Left lung (tissue), 10 donors: ENCODE data around the gene THEMIS. TPM values are rescaled to one million over a fixed set of nuclear protein-coding genes. Genes with fewer than 3 reads are reported as not detected.

Source experiments
- ATAC-seq: fragments of 200-7000 bp; cut with Tn5 transposase; one replicate; pipeline ENCODE4 v1.9.1; 2020; ENCODE audit warnings: moderate library complexity
- DNase-seq, 4 donors: peaks; one replicate each; pipeline ENCODE4 v3.0.0-alpha.2; 2013 to 2020
- H3K27ac ChIP-seq, 2 donors: fragments of 200-600 bp; sonication (generic) in 1 of 2; one replicate each; pipeline versions ENCODE4 v1.5.0 to v1.8.0; 2020 to 2021
- H3K27me3 ChIP-seq, 2 donors: fragments of 200-600 bp; sonication (generic) in 1 of 2; one replicate each; pipeline versions ENCODE4 v1.5.0 to v1.8.0; 2020 to 2021
- H3K36me3 ChIP-seq, 2 donors: fragments of 200-600 bp; sonication (generic) in 1 of 2; one replicate each; pipeline versions ENCODE4 v1.5.0 to v1.8.0; 2020 to 2021
- H3K4me1 ChIP-seq, 2 donors: fragments of 200-600 bp; one replicate each; pipeline ENCODE4 v1.8.0; 2021
- H3K4me3 ChIP-seq, 2 donors: fragments of 200-600 bp; sonication (generic) in 1 of 2; one replicate each; pipeline versions ENCODE4 v1.5.0 to v1.8.0; 2020 to 2021; ENCODE audit warnings: mild to moderate bottlenecking in 1 of 2
- H3K9me3 ChIP-seq, 2 donors: fragments of 200-600 bp; sonication (generic) in 1 of 2; one replicate each; pipeline versions ENCODE4 v1.5.0 to v1.8.0; 2020 to 2021
- CTCF ChIP-seq, 2 donors: fragments of 200-600 bp; sonication (generic) in 1 of 2; IDR thresholded peaks; one replicate each; pipeline versions ENCODE4 v1.5.0 to v1.8.0; 2021; ENCODE audit warnings: antibody characterized with exemption in 2 of 2
- intact Hi-C, 2 donors: fragments of 100-400 bp; cut with DNase I; formaldehyde crosslinking; loops; one replicate each; pipeline versions ENCODE4 v1.11.2 to v1.14.2; 2022
- polyA plus RNA-seq, 6 donors: library from polyadenylated mRNA; unstranded; fragments of 120-200 nt; gene quantifications; one replicate each; pipeline ENCODE4 v1.2.1, GENCODE V29; 2013; ENCODE audit not compliant: insufficient read length in 6 of 6
- total RNA-seq, 2 donors: library from RNA; stranded (reverse); fragmentation: NEBNext Ultra II Directional; extraction: Animal tissue kit (Norgen Biotek cat#: 25700); gene quantifications; one replicate each; pipeline ENCODE4 v1.2.1, GENCODE V29; 2021
- donor health status: DM: no; HTN: yes; CAD: no.
- donor health status: DM: no; HTN: no; CAD: no.

Gene THEMIS
- total and polyA plus RNA-seq, 8 donors, result 0.08 to 2.6 (median 0.20) TPM

DNA sequence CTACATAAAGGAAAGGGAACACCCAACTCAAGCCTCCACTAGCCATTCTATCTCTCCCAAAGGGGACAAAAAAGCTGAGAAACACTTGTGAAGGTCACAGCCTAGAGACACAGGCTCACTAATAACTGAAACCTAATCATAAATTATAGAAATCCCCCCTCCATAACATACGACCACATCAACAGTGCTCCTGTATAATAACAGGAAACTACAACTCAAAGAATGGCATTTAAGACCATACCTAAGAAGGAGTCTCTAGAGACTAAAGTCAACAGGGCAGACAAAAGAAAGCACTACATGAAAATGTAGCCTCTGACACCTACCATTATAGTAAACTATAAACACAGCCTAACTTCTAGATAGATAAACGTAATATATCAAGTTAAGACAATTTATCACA, 82.7 kb downstream of the THEMIS start:
- Histone ChIP-seq H3K4me1 (no peaks in the 10 kb centered on the region), H3K9me3 (no peaks in the 10 kb centered on the region), H3K27ac (no peak overlapping the region), H3K4me3 (no peak overlapping the region), H3K27me3 (no peaks in the 10 kb centered on the region), H3K36me3 (no peaks in the 10 kb centered on the region)
- no peak for TF ChIP-seq CTCF (IDR thresholded peaks at IDR 0.05)
- DNase-seq (no peak), ATAC-seq (no peak)
- intact Hi-C loops, result no loop called here

DNA sequence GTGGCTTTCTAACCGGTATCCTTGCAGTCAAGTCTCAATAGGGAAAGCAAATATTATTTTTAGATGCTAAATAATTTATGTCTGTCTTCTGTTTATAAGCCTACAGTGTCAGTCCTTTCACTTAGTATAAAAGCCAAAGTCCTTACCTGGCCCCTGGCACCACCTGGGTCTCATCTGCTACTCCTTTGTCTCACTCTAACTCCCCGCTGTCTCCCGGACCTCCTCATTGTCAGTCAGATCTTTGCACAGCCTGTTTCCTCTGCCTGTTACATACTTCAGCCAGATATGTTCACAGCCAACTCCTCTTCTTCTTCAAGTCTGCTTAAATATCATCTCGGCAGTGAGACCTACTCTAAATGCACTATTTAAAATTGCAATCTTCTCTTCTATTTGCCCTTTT, 84.2 kb downstream of the THEMIS start:
- TF ChIP-seq CTCF (IDR thresholded peaks at IDR 0.05), result no peak
- no peaks in the 10 kb centered on the region for H3K27me3 ChIP-seq
- H3K36me3 ChIP-seq, result no peaks in the 10 kb centered on the region
- H3K4me3 ChIP-seq, result no peak overlapping the region
- no peak overlapping the region for H3K27ac ChIP-seq
- intact Hi-C loops, result no loop called here
- H3K4me1 ChIP-seq, result no peaks in the 10 kb centered on the region
- no peaks in the 10 kb centered on the region for H3K9me3 ChIP-seq
- DNase-seq, result no peak
- no peak for ATAC-seq

- Histone ChIP-seq H3K4me1 (no peaks in the 10 kb centered on the region), H3K9me3 (no peaks in the 10 kb centered on the region), H3K4me3 (no peak overlapping the region), H3K27me3 (no peaks in the 10 kb centered on the region), H3K27ac (no peak overlapping the region), H3K36me3 (no peaks in the 10 kb centered on the region)
- no peak for TF ChIP-seq CTCF (IDR thresholded peaks at IDR 0.05)
- ATAC-seq (no peak), DNase-seq (no peak)
- intact Hi-C loops, result no loop called here
Observed at GRCh38 chr6:127813699-127814027, 87.2 kb downstream of the THEMIS start.

GRCh38 chr6:127812985-127813698, 87.7 kb downstream of the THEMIS start:
- Histone ChIP-seq H3K9me3 (no peaks in the 10 kb centered on the region), H3K36me3 (no peaks in the 10 kb centered on the region), H3K27ac (no peak overlapping the region), H3K4me1 (no peaks in the 10 kb centered on the region), H3K27me3 (no peaks in the 10 kb centered on the region), H3K4me3 (no peak overlapping the region)
- ATAC-seq, result no peak
- TF ChIP-seq CTCF (IDR thresholded peaks at IDR 0.05), result no peak
- no peak for DNase-seq
- intact Hi-C loops, result no loop called here

DNA sequence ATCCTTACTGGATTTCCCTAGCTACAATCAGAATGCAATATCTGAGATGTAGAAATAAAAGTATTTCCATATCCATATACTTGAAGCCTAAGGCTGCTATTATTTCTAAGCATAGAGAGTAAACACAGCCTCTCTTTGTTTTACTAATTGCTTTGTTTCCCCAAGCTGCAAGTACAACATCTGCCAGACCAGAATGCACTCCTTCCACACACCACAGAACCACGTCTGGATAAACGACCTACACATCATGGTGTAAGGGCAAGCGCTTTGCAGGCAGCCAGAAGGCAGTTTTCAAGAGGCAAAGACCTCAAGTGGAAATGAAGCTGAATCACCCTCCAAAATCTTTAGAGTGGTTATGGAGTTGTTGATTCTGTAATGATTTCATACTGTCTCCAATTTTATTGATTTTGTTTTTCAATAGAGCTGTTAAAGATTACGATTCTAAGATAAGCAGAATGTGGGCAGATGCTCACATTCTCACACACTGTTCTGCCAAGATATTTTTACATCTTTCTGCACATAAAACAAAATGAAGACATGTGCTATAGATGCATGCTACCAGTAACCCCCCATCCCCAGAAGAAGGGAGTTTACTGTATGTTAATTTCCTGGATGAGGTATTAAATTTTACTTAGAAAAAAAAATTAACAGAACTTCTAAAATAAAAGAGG, 88.8 kb downstream of the THEMIS start:
- no peak for ATAC-seq
- intact Hi-C loops, result no loop called here
- no peaks in the 10 kb centered on the region for H3K36me3 ChIP-seq

More for the DNA sequence above, 88.8 kb downstream of the THEMIS start:
- Histone ChIP-seq H3K4me1 (no peaks in the 10 kb centered on the region), H3K9me3 (no peaks in the 10 kb centered on the region), H3K27ac (no peak overlapping the region), H3K27me3 (no peaks in the 10 kb centered on the region), H3K4me3 (no peak overlapping the region)
- DNase-seq, result no peak
- no peak for TF ChIP-seq CTCF (IDR thresholded peaks at IDR 0.05)
